RWPE2 (cell line): ENCODE results near the gene GRAMD1C.

ENCODE experiments used
- ATAC-seq: fragments of 200-7000 bp; cut with Tn5 transposase; 3 replicates; pipeline ENCODE4 v1.9.1; 2021; ENCODE audit warnings: low read depth
- DNase-seq: peaks from one replicate; pipeline ENCODE4 v3.0.0-alpha.2; 2020; ENCODE audit warnings: low spot score
- H3K27ac ChIP-seq: fragments of 450-650 bp; 2 replicates; pipeline ENCODE4 v1.5.1; 2017; ENCODE audit warnings: mild to moderate bottlenecking; ENCODE audit not compliant: poor library complexity, severe bottlenecking
- H3K27me3 ChIP-seq: fragments of 250-450 bp; sonication (Bioruptor Pico); 2 replicates; pipeline ENCODE4 v1.5.1; 2021; ENCODE audit warnings: mild to moderate bottlenecking, moderate library complexity; ENCODE audit not compliant: insufficient read depth, poor library complexity, severe bottlenecking
- H3K36me3 ChIP-seq: fragments of 250-450 bp; sonication (Bioruptor Pico); 2 replicates; pipeline ENCODE4 v1.5.1; 2020; ENCODE audit warnings: low read depth, mild to moderate bottlenecking, moderate library complexity
- H3K4me1 ChIP-seq: fragments of 250-450 bp; sonication (Bioruptor Pico); 2 replicates; pipeline ENCODE4 v1.5.1; 2021; ENCODE audit warnings: mild to moderate bottlenecking, moderate library complexity; ENCODE audit not compliant: insufficient read depth, poor library complexity, severe bottlenecking
- H3K4me3 ChIP-seq: fragments of 250-450 bp; sonication (Bioruptor Pico); 2 replicates; pipeline ENCODE4 v1.5.1; 2021; ENCODE audit warnings: mild to moderate bottlenecking, moderate library complexity; ENCODE audit not compliant: severe bottlenecking
- H3K9me3 ChIP-seq: fragments of 250-450 bp; sonication (Bioruptor Pico); 2 replicates; pipeline ENCODE4 v1.5.1; 2021; ENCODE audit warnings: mild to moderate bottlenecking, moderate library complexity; ENCODE audit not compliant: severe bottlenecking
- TF ChIP-seq, protein P1 (sequence below): fragments of 450-650 bp; IDR thresholded peaks from one replicate; pipeline ENCODE4 v1.5.1; 2017; ENCODE audit warnings: mild to moderate bottlenecking, moderate library complexity; ENCODE audit not compliant: poor library complexity, severe bottlenecking

The GRAMD1C gene

DNA sequence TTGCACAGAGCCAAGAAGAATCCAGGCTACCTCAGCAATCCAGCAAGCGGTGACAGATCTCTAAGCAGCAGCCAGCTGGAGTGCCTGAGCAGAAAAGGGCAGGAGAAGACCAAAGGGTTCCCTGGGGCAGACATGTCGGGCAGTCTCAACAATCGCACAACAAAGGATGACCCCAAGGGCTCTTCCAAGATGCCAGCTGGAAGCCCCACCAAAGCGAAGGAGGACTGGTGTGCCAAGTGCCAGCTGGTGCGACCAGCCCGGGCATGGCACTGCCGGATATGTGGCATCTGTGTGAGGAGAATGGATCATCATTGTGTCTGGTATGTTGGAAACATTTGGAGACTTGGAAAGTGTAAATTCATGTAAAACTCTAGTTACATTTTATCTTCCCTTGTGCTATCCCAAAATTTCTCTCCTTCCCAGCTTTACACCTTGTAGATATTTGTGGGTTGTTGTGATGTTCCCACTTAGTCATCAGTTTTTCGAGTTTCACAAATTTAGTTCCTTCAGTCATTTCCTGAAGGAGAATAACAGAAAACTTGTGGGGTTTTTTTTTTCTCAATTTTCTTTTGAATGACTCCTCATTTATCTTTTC, 115.6 kb downstream of the GRAMD1C start:
- TF ChIP-seq, protein P1, sequence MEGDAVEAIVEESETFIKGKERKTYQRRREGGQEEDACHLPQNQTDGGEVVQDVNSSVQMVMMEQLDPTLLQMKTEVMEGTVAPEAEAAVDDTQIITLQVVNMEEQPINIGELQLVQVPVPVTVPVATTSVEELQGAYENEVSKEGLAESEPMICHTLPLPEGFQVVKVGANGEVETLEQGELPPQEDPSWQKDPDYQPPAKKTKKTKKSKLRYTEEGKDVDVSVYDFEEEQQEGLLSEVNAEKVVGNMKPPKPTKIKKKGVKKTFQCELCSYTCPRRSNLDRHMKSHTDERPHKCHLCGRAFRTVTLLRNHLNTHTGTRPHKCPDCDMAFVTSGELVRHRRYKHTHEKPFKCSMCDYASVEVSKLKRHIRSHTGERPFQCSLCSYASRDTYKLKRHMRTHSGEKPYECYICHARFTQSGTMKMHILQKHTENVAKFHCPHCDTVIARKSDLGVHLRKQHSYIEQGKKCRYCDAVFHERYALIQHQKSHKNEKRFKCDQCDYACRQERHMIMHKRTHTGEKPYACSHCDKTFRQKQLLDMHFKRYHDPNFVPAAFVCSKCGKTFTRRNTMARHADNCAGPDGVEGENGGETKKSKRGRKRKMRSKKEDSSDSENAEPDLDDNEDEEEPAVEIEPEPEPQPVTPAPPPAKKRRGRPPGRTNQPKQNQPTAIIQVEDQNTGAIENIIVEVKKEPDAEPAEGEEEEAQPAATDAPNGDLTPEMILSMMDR, result no peak
- Histone ChIP-seq H3K27ac (no peak overlapping the region), H3K9me3 (no peaks in the 10 kb centered on the region), H3K4me1 (no peaks in the 10 kb centered on the region), H3K4me3 (no peak overlapping the region), H3K36me3 (no peaks in the 10 kb centered on the region), H3K27me3 (no peaks in the 10 kb centered on the region)
- ATAC-seq (no peak), DNase-seq (no peak)

DNA sequence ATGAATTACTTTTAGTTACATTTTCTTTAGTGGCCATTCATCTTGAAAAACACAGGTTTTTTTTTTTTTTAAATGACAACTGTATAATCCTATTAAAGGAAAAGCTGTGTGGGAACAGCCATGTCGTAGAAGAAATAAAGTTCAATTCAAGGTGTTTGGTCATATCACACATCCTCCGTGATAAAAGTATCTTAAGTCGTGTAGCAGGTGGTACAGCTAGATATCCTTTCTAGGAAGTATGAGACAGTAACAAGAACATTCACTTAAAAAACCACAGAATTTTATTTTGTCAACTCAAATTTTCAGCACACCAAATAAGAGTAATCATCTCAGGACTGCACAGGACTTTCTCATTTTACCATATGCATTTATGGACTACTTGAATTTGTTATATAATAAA, 125.3 kb downstream of the GRAMD1C start:
- TF ChIP-seq, protein P1, result no peak
- ATAC-seq (no peak), DNase-seq (no peak)
- H3K9me3 ChIP-seq, result no peaks in the 10 kb centered on the region
- no peaks in the 10 kb centered on the region for H3K27me3 ChIP-seq
- no peak overlapping the region for H3K4me3 ChIP-seq
- no peak overlapping the region for H3K27ac ChIP-seq
- no peaks in the 10 kb centered on the region for H3K36me3 ChIP-seq
- no peaks in the 10 kb centered on the region for H3K4me1 ChIP-seq

GRCh38 chr3:113966172-113966571, 127.6 kb downstream of the GRAMD1C start:
- DNase-seq (no peak), ATAC-seq (peak; percentile 36; the same call in 1 of the 3 replicates)
- Histone ChIP-seq H3K9me3 (no peaks in the 10 kb centered on the region), H3K4me1 (no peaks in the 10 kb centered on the region), H3K27ac (no peak overlapping the region), H3K36me3 (no peaks in the 10 kb centered on the region), H3K4me3 (no peak overlapping the region), H3K27me3 (no peaks in the 10 kb centered on the region)
- TF ChIP-seq, protein P1, result no peak

GRCh38 chr3:113968986-113969385, 130.4 kb downstream of the GRAMD1C start:
- Histone ChIP-seq H3K27me3 (no peaks in the 10 kb centered on the region), H3K9me3 (no peaks in the 10 kb centered on the region), H3K4me1 (no peaks in the 10 kb centered on the region), H3K4me3 (no peak overlapping the region), H3K27ac (no peak overlapping the region), H3K36me3 (no peaks in the 10 kb centered on the region)
- DNase-seq, result no peak
- TF ChIP-seq, protein P1, result no peak
- ATAC-seq, result no peak

DNA sequence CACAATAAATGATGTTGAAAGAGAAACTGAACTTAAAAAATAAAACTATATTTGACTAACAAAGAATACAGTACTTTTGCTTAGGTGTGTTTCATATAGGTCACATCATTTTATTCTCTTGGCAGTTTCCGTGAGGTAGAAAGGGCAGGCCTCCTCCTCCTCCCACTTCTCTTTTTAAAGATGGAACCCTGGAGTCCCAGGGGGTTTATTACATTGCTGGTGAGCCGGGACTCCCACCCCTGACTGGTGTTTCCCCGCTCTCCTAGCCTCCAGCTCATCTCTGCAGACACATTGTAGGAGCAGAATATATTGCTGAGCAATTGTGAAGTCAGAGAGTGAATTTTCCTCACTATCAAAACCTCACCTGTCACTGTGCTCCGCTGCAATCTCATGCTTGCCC, 139.2 kb downstream of the GRAMD1C start:
- DNase-seq (no peak), ATAC-seq (no peak)
- H3K27me3 ChIP-seq, result no peaks in the 10 kb centered on the region
- no peaks in the 10 kb centered on the region for H3K4me1 ChIP-seq
- H3K36me3 ChIP-seq, result no peaks in the 10 kb centered on the region; the same call in 1 of the 2 replicates
- no peak overlapping the region for H3K27ac ChIP-seq
- TF ChIP-seq, protein P1, result no peak
- no peak overlapping the region for H3K4me3 ChIP-seq
- no peaks in the 10 kb centered on the region for H3K9me3 ChIP-seq
